Osteoblast (primary cell): ENCODE data around the gene SERINC5. TPM values are rescaled to one million over a fixed set of nuclear protein-coding genes. Genes with fewer than 3 reads are reported as not detected.
A peak's percentile ranks its signal among the peaks of the same experiment; 100 is the strongest.

Experiments
- DNase-seq: peaks from one replicate; pipeline ENCODE4 v3.0.0; 2011; ENCODE audit warnings: low spot score, mixed read lengths; ENCODE audit not compliant: insufficient read length; ENCODE audit errors: missing footprints
- H2AFZ ChIP-seq: 2 replicates; pipeline ENCODE4 v1.6.0; 2011; ENCODE audit warnings: mild to moderate bottlenecking, low read length
- H3K27ac ChIP-seq: 2 replicates; pipeline ENCODE4 v1.5.1; 2011; ENCODE audit warnings: mild to moderate bottlenecking, low read depth, low read length, moderate library complexity
- H3K27me3 ChIP-seq: 2 replicates; pipeline ENCODE4 v1.6.0; 2012; ENCODE audit warnings: mild to moderate bottlenecking, control low read depth, inconsistent platforms, low read length, moderate library complexity; ENCODE audit not compliant: insufficient read depth
- H3K36me3 ChIP-seq: 2 replicates; pipeline ENCODE4 v1.5.1; 2011; ENCODE audit warnings: mild to moderate bottlenecking, low read length, control low read depth, moderate library complexity; ENCODE audit not compliant: insufficient read depth
- H3K4me1 ChIP-seq: 2 replicates; pipeline ENCODE4 v1.5.1; 2011; ENCODE audit warnings: mild to moderate bottlenecking, low read length, control low read depth, moderate library complexity; ENCODE audit not compliant: insufficient read depth
- H3K4me2 ChIP-seq: 2 replicates; pipeline ENCODE4 v1.6.0; 2011; ENCODE audit warnings: mild to moderate bottlenecking, low read length; ENCODE audit not compliant: insufficient read depth
- H3K4me3 ChIP-seq: fragments of 200-600 bp; sonication (generic); 3 replicates; pipeline ENCODE4 v1.5.1; 2012; ENCODE audit warnings: mild to moderate bottlenecking, low read length, inconsistent platforms; ENCODE audit not compliant: insufficient read depth
- H3K79me2 ChIP-seq: 2 replicates; pipeline ENCODE4 v1.6.0; 2012; ENCODE audit warnings: mild to moderate bottlenecking, low read length, control low read depth, inconsistent platforms; ENCODE audit not compliant: insufficient read depth
- H3K9me3 ChIP-seq: 2 replicates; pipeline ENCODE4 v1.5.1; 2011; ENCODE audit warnings: low read depth, low read length, control low read depth
- H4K20me1 ChIP-seq: 2 replicates; pipeline ENCODE4 v1.6.0; 2012; ENCODE audit warnings: mild to moderate bottlenecking, low read length, control low read depth; ENCODE audit not compliant: insufficient read depth
- CTCF ChIP-seq: IDR thresholded peaks from 2 replicates; pipeline ENCODE4 v1.5.1; 2011; ENCODE audit warnings: mild to moderate bottlenecking, low read depth, low read length, moderate library complexity; ENCODE audit errors: extremely low read depth
- total RNA-seq: library from RNA; depleted of rRNA; stranded (reverse); fragments of >200 nt; gene quantifications from 2 replicates; pipeline ENCODE4 v1.2.3, GENCODE V29; 2012

Gene SERINC5
- total RNA-seq, 1 donor, result 96.3 TPM

DNA sequence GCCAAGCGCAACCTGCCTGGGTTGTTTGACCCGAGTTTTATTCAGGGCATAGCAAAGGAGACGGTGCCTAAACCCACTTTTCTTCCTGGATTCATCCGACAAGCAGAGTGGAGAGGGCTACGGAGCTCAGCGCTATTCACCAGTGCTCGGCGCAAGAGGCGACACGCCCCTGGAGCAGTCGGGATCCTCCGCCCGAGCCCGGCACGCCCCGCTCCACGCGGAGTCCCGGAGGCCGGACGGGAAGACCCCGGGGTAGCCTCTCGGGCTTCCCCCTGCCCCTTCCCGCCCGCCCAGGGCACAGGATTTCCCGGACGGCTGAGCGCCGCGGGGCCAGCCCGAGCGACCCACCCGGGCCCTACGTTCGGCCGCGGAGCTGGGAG is 427 bp downstream of the SERINC5 start:
- H3K4me1 ChIP-seq, result peaks cover 22% of the 10 kb centered on the region

DNA sequence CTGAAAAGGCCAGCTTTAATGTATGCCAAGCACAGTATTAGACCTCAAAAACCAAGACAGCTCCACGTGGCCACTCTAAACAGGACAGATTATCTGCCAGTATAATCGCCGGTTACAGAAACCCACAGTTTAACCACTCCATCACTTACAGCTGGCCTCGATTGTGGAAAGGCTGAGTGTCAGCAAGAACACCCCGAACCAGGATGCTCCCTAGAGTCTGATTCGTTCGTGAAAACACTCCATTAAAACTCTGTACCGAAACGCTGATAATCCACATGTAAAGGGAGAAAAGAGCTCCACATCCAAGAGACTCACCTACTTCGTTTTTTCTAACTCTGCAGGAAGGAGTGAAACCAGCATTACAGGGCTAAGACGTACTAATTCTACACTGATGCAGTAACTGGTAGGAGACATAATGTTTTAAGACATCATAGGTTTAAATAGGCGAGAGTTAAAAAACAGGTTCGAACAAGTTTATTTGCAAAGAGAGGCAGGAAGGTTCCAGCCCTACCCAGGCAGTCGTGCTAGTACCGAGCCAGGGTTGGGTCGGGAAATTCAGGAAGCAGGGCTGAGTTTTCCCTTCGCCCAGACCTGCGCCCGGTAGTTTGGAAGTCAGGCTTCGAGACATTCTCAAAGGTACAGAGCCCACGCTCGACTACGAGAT is 949 bp downstream of the SERINC5 start:
- Histone ChIP-seq H3K9me3 (no peaks in the 10 kb centered on the region), H4K20me1 (no peaks in the 10 kb centered on the region), H3K4me2 (peak overlapping the region; percentile 96), H3K36me3 (no peaks in the 10 kb centered on the region), H2AFZ (peak overlapping the region; percentile 95), H3K79me2 (peaks cover 59% of the 10 kb centered on the region), H3K27ac (peak overlapping the region; percentile 79), H3K27me3 (no peaks in the 10 kb centered on the region), H3K4me1 (peaks cover 22% of the 10 kb centered on the region), H3K4me3 (peak overlapping the region; percentile 92)
- TF ChIP-seq CTCF, result no peak
- peak; percentile 83 for DNase-seq

More for the DNA sequence above, 427 bp downstream of the SERINC5 start:
- Histone ChIP-seq H4K20me1 (no peaks in the 10 kb centered on the region), H2AFZ (peak overlapping the region; percentile 95), H3K36me3 (no peaks in the 10 kb centered on the region), H3K9me3 (no peaks in the 10 kb centered on the region), H3K4me2 (peak overlapping the region; percentile 96), H3K4me3 (peak overlapping the region; percentile 92), H3K27ac (peak overlapping the region; percentile 79), H3K27me3 (no peaks in the 10 kb centered on the region), H3K79me2 (peaks cover 54% of the 10 kb centered on the region)
- DNase-seq, result peak; percentile 96
- TF ChIP-seq CTCF, result no peak

DNA sequence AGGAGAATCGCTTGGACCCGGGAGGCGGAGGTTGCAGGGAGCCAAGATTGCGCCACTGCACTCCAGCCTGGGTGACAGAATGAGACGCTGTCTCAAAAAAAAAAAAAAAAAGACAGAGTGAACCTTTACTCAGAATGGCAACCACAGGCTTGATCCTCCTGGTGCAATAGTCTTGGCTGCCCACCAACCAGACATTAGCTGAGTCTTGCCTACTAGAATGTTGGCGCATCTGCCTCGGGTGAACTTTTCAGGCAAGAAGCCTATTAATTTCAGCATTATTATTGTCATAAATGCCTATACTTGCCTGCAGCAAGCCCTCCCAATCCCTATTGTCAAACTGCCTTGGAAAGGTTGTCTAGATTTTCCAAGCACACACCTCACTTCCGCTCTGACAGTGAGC is 4.2 kb downstream of the SERINC5 start:
- Histone ChIP-seq H3K36me3 (no peaks in the 10 kb centered on the region), H2AFZ (no peak overlapping the region), H3K4me3 (no peak overlapping the region), H3K9me3 (no peaks in the 10 kb centered on the region), H4K20me1 (no peaks in the 10 kb centered on the region), H3K4me2 (no peak overlapping the region), H3K27me3 (no peaks in the 10 kb centered on the region), H3K79me2 (peaks cover 87% of the 10 kb centered on the region), H3K27ac (no peak overlapping the region), H3K4me1 (peaks cover 44% of the 10 kb centered on the region)
- DNase-seq, result no peak
- TF ChIP-seq CTCF, result no peak

- Histone ChIP-seq H3K36me3 (no peaks in the 10 kb centered on the region), H3K4me1 (peaks cover 52% of the 10 kb centered on the region), H3K9me3 (no peaks in the 10 kb centered on the region), H3K4me3 (no peak overlapping the region), H3K27me3 (no peaks in the 10 kb centered on the region), H3K4me2 (no peak overlapping the region), H3K27ac (no peak overlapping the region), H2AFZ (no peak overlapping the region), H3K79me2 (peaks cover 88% of the 10 kb centered on the region), H4K20me1 (no peaks in the 10 kb centered on the region)
- DNase-seq, result no peak
- TF ChIP-seq CTCF, result no peak
Measured at GRCh38 chr5:80250801-80251200, 5.0 kb downstream of the SERINC5 start.
